ENCODE measurements around the gene CCDC181.
"Not testable (repeated sequence)": the region's sequence is repeated elsewhere in the genome, so short reads cannot be mapped to it uniquely, and the experiment has no call there.

CCDC181 gene

DNA sequence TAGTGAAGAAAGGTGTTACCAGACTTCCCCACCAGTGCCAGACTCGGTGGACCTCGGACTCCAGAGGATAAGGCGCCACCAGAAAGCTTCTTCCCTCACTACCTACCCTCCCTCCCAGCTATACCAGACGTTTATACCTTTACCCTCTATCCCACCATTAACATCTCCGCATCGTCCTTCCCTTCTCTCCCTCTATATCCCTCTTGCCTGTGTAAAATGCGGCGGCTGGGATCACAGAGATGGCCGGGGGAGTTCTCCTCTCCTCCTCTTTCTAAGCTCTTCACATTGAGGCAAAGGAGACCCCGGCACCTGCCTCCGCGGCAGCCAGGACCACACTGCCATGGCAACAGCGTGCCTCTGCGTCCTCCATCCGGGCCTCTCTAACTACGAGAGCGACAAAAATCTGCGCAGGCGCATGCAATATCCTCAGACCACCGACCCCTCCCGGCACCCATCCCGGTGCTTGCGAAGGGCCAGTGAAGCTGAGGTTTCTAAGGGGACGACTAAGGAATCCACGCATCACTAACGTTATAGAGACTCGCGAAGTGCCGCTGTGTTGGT lies at the start of gene CCDC181:
Gene CCDC181 (minus strand): TSS at position 394 of the 561 bp plus-strand sequence. CDS start 2,547 bp downstream, outside the sequence.
- no peak for DNase-seq

DNA sequence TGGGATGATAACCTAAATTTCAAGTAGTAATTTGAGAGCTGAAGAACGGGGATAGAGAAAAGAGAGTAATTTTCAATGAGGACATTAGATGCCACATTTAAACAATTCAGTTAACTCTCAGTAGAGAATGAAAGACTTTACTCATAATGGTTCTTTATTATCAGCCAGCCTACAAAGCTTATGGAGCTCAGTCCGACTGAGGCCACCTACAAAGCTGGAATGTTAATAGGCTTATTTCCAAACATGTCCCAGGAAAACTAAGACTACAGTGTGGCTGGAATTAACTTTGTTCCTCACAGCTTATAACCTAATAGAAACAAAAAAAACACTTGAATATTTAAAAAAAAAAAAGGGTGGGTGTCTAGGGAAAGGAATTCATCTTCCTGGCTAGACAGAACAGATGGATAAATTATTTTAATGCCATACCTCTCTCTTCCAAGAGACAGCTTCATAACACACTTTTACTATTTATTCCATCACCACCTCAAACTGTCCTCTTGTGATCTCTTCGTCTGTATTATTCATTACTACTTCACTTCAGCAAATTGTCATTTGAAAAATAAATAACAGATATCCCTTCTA lies 48.6 kb upstream of the CCDC181 start:
- no peak for DNase-seq

DNA sequence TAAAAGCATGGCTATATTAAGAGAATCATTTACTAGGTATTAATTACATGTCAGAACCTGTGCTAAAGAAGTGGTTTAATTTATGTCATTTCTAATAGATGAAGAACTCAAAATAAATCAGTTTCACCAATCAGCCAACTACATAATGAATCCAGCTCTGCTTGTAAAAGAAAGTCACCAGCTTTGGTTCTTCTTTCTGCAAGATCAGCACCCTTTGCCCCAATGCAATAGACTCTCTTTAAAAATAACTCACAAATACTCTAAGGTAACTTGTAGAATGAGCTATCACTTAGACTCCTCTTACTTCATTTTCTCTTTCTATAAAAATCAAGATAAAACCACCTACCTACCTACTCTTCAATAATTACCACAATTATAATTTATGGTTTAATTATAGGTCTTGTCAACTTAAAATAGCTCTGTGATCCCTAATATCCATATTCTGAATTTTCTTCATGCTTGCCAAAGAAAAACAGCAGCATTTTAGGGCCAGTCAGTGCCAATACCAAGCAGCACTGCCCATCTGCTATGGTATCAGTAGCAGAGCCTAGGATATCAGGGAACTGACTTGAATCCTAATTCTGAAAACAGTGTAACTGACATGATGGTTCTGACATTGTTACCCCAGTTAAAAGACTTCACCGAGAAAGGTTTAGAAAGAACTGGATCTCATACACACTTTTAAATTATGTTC lies 47.2 kb upstream of the CCDC181 start:
- DNase-seq = no peak

DNA sequence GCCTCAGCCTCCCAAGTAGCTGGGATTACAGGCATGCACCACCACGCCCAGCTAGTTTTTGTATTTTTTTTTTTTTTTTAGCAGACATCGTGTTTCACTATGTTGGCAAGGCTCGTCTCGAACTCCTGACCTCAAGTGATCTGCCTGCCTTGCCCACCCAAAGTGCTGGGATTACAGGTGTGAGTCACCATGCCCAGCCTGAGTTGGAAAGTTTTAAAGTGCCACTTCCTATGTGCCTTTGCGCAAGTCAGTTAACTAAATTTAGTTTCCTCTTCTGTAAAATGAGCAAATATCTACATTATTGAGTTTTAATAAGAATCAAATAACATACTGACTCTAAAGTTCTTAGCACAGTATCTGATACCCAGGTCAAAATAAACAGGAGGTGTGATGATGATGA lies 46.1 kb upstream of the CCDC181 start:
- DNase-seq = peak; percentile 40

DNA sequence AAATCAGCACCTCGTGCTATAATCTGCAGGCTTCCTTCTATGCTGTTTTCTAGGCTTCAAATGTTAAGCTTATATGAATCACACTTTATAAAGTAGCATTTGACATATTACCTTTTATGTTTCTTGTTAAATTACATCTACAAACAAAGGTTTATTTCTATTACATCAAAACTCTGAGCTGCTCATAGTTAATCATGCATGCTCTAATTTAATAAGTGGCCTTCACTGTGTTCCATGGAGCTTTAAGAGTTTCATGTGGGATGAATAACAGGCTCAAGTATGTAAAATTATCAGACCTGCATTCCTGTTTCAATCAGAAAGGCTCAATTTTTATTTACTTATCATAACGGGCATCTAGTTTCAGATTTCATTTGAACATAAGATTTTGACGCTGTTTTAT lies 45.5 kb upstream of the CCDC181 start:
- no peak for DNase-seq

DNA sequence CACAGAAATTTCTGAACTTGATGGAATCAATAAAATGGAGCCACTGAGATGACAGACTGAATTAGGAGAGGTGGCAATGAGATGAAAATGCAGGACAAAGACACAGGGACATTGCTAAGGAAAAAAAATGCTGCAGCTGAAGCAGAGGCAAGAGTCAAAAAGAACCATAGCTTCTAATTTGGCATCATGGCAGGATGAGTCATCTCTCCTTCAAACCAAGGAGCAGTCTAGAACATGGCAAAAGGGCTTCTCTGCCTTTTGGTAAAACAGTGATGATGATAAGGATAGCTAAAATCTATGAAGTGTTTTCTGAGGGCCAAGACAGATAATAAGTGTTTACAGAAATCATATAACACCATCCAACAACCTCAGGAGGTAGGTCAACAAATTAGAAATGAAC lies 41.7 kb upstream of the CCDC181 start:
- DNase-seq = no peak

DNA sequence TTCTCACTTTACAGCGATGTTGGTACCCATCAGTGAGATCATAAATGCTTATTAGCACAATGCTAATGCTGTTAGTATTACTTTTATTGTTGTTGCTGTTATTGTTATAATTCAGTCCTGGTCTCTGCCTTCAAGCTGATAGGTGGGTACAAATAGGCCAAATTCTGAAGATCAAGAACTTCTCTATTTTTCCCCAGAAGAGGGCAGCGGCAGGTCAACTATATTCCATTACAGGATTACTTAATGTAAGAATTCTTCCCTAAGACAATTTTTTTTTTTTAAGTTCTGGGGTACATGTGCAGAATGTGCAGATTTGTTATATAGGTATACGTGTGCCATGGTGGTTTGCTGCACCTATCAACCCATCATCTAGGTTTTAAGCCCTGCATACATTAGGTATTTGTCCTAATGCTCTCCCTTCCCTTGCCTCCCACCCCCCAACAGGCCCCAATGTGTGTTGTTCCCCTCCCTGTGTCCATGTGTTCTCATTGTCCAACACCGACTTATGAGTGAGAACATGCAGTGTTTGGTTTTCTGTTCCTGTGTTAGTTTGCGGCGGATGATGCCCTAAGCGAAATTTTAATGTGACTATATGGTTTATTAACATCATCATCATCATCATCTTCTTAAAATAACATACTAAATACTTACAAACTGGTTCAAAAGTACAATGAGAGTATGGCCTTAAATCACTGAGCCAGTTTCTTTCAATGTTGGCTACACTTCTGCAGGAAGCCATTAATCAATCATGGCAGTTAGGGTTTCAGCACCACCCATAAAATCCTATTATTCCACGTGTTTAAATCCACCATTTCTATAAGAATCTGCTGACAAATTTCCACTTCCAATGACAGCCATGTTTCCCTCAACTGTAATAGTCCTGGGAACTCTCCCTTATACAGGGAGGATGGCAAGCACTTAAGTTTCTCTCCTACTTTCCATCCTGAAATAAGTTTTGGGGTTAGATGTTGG lies 39.3 kb upstream of the CCDC181 start:
- peak; percentile 48 for DNase-seq

DNA sequence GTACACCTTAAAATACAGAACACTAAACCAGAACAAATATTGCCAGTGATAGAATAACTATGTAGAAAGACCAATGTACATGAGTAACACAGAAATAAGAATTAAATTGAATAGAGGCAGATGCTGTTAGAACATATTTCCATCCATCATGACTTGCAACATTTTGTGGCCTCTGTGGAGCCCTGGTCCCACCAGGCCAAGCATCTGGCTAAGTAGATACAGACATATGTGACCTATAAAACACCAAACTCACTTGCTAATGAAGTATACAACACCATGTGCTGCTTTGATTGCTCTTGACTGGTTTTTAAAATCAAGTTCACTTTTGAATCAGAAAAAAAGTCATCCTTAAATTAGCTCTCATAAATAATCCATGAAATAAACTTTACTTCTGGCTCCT lies 38.0 kb upstream of the CCDC181 start:
- DNase-seq = no peak

DNA sequence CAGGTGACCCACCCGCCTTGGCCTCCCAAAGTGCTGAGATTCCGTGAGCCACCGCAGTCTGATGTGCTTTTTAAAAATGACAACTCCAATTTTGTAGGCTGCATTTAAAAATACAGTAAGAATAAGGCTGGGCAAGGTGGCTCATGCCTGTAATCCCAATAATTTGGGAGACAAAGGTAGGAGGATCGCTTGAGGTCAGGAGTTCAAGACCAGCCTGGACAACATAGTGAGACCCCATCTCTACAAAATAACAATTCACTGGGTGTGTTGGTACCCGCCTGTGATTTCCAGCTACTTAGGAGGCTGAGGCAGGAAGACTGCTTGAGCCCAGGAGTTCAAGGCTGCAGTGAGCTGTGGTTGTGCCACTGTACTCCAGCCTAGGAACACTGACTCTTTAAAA lies 35.1 kb upstream of the CCDC181 start:
- DNase-seq = no peak

DNA sequence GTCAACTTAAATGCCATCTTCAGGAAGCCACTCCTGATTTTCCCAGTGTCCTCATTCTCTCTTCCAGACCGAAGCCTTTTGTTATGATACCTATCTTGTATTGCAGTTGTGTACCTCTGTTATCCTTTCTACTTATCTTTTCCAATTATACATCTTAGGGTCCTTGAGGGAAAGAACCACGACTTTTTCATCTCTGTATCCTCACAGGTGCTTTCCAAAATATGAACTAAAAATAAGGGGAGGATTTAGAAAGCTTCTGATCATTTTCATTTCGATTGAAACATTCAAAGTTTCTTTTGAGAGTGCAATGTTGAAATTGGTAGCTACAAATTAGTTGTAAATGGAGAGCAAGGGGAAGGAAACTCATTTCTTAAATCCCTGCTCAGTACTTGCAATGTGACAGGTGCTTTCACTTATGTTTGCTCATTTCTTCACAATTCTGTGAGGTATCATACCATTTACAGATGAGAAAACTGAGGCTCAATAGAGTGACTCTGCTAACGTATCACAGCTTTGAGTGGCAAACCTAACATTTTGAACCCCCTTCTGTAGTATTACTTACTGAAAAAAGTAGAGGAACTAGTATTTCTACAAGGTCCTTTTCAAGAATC lies 34.2 kb upstream of the CCDC181 start:
- DNase-seq = no peak

DNA sequence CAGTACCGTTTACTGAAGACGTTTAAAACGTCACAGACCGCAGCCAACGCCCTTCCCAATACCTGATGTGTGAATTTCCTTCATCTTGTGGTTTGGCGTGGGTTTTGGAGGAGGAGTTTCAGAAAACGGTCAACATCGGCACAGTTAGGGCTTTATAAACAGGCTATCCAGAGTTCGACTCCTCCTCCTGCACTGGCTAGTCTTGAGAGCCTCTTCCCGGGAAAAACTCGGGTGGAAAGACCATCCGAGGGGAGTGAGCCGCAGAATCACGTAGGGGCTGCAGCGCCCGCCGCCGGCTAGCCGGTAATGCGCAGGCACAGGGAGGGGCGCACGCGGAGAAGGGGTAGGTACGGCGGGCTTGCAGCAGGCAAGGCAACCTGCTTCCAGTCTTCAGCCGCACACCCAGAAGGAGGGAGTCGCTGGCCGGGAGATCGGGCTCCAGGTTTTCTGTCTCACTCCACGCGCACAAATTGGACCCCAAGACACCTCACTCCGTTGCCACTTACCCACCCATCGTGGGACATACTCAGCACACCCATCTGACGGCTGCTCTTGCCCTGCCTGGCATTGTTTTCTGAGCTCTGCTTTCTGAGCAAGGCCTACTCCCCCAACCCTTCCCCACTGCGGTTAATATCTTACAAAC lies 33.0 kb upstream of the CCDC181 start:
- peak; percentile 22 for DNase-seq

DNA sequence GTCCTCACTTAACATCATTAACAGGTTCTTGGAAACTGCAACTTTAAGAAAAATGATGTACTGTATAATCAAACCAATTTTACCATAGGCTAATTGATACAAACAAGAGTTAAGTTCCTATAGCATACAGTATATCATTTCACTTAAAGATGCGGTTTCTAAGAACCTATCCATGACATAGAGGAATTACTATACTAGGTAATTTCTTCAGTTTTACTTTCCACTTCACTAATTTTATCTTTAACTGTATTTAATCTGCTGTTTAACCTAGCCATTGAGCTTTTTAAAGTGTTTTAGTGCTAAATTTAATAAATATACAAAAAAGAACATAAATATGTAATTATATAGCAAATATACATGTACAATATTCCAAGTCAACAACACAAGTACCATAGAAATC lies 30.2 kb upstream of the CCDC181 start:
- DNase-seq = no peak

DNA sequence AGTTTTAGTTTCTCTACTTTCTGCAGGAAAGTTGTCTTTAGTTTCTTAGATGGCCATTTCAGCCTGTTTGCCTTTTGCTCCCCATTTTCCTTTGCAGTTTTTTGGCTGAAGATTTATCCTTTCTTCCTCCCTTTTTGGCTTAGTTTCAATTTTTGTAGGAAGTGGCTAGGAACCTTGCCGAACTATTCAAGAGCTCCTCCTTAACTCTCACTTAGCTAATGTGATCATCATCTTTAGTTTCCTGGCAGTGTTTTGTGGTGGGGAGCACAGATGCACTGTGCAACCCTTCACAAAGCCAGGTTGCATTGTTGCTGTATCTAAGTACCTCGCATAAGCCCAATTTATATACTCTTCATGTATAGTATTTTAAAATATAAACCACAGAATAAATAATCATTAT lies 28.8 kb upstream of the CCDC181 start:
- DNase-seq = no peak

DNA sequence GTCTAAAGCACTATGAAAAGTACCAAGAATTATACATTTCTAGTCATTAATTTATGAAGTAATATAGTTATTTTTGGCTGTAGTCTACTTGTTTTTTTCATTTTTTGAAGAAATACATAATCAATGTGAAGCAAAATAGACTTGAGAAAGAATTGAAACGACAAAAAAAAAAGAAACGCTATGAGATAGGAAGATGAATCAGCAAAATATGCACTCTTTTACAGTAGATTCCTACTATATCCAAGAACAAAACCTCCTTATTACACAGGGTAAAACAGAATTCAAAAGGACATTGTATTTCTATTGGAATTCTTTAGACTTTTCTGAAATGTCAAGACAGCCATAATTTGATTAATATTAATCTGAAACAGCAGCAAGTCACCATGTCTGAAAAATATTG lies 25.6 kb upstream of the CCDC181 start:
- DNase-seq = no peak

DNA sequence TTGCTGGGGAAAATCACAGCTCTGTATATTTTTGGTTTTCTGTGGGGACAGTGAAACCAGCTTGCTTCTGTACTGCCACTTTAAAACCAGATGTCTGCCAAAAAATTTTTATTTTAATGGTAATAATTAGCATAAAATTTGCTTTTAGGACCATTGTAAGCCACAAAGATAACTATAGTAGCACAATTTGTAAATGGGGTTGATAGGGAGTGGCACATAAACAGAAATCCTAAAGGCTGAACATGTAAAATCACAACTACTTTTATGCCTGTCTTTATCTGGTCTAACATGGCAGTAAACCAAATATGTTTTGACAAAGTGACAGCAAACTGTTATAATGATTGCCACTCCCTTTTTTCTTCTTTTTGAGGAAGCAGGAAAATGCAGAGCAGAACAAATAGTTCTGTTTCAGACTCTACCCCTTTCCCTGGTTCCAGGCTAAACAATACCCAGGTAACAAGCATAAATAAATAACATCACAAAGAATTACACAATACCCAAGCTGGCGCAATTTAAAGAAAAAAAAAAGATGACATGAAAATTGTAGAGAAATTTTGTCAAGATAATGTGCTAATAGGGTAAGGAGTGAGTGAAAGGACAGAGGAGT lies 24.0 kb upstream of the CCDC181 start:
- DNase-seq = peak; percentile 5

DNA sequence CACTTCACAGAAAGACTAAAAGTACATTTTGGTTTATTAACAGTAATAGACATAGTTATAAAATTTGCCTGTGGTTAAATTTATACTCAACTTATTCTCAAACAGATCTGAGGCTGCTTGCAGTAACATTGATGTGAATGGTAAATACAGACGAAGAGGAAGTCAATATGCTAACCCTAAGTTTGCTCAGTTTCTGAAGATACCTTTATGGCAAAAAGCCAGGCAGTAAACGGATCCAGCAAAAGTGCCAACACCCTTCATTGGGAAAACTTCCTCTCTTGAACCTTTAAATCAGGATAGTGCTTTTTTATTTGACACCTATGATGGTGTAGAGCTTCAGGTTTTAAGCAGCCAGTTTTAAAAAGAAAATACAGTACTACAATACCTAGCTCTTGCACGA lies 16.6 kb upstream of the CCDC181 start:
- no peak for DNase-seq

DNA sequence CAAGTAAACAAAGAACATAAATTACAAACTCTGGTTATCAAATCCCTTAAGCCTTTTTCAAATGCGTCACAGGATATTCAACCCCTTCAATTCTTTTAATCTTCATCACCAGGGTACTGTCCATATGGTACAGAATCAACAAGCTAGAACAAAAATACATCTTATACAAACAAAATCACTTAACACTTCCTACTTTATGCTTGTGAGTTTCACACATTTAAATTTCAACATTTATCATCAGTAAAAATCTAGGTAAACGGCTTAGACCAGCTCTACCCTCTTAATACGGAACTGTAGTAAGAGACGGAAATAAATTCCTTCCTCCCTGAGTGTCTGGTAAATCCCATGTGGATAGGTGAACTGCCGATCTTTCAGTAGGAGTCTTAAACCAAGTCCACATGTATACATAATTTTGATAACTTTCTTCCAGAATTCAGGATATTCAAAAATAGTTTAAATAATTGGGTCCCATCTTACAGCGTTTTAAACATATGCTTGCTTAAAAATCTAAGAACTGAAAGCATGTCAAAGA lies 1.0 kb downstream of the CCDC181 start:
- no peak for DNase-seq

DNA sequence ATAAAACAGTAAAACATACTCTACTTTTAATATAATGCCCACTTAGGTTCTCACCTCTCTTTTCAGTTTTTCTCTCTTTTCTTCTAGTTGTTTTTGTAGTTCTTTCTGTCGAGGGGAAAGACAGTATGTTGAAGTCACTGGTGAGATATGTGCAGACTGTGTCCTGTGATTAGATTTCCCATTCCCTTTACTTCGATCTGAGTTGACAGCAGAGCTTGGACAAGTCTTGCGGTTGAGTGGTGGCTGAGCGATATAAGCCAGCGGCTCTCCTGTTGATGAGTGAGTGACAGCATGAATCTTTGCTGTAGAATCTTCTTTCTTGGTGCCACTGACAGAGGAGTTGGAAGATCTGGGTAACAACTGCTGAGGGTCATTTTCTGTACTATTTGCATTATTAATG lies 6.0 kb downstream of the CCDC181 start:
- DNase-seq = no peak

DNA sequence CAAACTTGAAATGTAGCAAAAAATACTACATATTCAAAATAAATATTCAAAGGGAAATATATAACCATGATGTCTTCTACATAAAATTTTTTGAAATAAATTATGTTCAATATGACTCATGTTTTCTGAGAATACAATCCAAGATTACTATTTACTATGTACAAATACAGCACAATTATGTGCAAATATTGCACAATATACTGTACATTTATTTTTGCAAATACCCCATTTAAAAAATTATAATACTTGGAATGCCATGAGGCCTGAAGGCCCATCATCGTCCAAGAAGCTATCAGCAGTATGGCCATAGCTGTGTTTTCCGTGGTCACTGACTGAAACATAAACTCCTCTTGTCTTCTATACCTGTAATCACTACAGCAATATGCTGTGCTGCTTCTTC lies 12.3 kb downstream of the CCDC181 start:
- no peak for DNase-seq

DNA sequence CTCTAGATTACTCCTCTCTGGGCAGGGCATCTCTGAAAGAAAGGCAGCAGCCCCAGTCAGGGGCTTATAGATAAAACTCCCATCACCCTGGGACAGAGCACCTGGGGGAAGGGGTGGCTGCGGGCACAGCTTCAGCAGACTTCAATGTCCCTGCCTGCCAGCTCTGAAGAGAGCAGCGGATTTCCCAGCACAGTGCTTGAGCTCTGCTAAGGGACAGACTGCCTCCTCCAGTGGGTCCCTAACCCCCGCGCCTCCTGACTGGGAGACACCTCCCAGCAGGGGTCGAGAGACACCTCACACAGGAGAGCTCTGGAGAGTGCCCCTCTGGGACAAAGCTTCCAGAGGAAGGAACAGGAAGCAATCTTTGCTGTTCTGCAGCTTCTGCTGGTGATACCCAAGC lies 18.9 kb downstream of the CCDC181 start:
- DNase-seq = not testable (repeated sequence)

DNA sequence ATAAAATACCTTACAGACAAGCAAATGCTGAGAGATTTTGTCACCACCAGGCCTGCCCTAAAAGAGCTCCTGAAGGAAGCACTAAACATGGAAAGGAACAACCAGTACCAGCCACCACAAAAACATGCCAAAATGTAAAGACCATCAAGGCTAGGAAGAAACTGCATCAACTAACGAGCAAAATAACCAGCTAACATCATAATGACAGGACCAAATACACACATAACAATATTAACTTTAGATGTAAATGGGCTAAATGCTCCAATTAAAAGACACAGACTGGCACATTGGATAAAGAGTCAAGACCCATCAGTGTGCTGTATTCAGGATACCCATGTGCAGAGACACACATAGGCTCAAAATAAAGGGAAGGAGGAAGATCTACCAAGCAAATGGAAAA lies 24.7 kb downstream of the CCDC181 start:
- DNase-seq = not testable (repeated sequence)

DNA sequence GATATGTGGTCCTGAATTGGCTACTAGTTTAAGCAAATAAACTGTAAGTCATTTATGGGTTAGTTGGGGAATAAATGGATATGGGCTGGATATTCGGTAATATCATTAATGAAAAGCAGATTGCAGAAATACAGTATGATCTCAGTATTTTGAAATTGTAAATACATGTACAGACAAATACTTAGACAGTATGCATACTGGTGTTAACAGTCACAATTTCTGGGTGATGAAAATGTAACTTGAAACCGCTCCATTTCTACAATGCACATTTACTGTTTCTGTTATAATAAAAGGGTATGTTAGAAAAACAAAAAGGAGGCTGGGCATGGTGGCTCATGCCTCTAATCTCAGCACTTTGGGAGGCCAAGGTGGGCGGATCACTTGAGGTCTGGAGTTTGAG lies 31.3 kb downstream of the CCDC181 start:
- DNase-seq = no peak

All from inflammatory macrophage treated with lipopolysaccharide for 4 hours (primary cell).